ENCODE measurements around the gene RAD18.

The RAD18 gene

DNA sequence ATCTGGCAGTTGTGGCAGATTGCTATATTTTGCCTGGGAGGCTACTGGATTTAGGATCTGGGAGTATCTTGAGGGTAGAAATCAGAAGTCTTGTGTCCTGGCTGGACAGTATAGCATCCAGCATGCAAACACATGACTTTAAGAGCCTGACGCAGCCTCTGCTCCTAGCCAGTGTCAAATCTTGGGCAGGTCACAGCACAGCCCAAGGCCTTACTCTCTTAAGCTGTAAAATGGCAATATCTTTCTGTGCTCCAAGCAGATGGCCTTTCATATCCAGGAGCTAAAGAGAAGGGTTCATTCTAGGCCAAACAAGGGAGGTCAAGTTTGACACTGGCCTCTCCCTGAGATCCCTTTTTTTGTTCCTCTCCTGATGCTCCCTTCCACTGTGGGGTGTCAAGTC is 19.8 kb upstream of the RAD18 start:
- Histone ChIP-seq H3K27ac (peak overlapping the region in 7 of 11 experiments; percentile 15 to 75 (median 45); a peak in 12 of 22 replicates), H3K36me3 (0 out of 22 replicates have a peak, but pooled peaks cover 0 to 6% (median 0%) of the 10 kb centered on the region in 11 experiments), H3K27me3 (no peaks in the 10 kb centered on the region), H3K4me3 (no peak overlapping the region), H3K4me2 (peak overlapping the region in 7 of 11 experiments; percentile 48 to 68 (median 57); a peak in 13 of 22 replicates), H4K20me1 (no peaks in the 10 kb centered on the region), H3K9me3 (replicated peaks in 1 of 11) (peaks cover 0 to 17% (median 8%) of the 10 kb centered on the region in 11 experiments; a peak in 15 of 22 replicates), H3K9ac (peak overlapping the region in 4 of 11 experiments; percentile 11 to 47 (median 33); a peak in 4 of 22 replicates), H3K4me1 (peaks cover 14 to 46% (median 34%) of the 10 kb centered on the region in 10 experiments)
- TF ChIP-seq Cebpa-rat (IDR thresholded peaks at IDR 0.05) = no peak

DNA sequence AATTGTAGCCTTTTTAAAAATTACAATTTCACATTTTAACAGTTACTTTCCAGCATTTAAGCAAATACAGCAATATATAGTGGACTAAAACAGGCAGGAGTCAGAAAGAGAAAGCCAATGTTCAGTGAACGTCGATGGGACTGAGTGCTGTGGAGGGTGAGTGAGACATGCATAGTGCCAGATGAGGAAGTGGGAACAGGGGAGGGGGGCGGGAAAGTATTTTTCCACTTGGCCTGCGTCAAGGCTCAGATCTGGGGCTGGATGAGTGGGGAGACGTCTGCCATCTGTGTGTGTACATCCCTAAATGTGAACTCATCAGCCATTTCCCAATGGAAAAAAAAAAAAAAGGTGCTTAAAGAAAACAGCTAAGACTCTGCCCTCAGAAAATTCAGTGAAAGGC is 19.2 kb upstream of the RAD18 start:
- peak overlapping the region in 3 of 11 experiments; percentile 11 to 47 (median 47); a peak in 4 of 22 replicates for H3K9ac ChIP-seq

GRCh38 chr3:8981700-8982099 is 18.4 kb upstream of the RAD18 start:
- H3K4me2 ChIP-seq = peak overlapping the region in 8 of 11 experiments; percentile 48 to 68 (median 56); a peak in 15 of 22 replicates

More for the DNA sequence above, 19.2 kb upstream of the RAD18 start:
- Histone ChIP-seq H3K4me3 (no peak overlapping the region), H3K27me3 (no peaks in the 10 kb centered on the region), H4K20me1 (no peaks in the 10 kb centered on the region), H3K27ac (peak overlapping the region in 7 of 11 experiments; percentile 40 to 75 (median 67); a peak in 9 of 22 replicates), H3K4me1 (peaks cover 14 to 43% (median 34%) of the 10 kb centered on the region in 10 experiments), H3K9me3 (replicated peaks in 1 of 11) (peaks cover 0 to 17% (median 8%) of the 10 kb centered on the region in 11 experiments; a peak in 15 of 22 replicates), H3K36me3 (0 out of 22 replicates have a peak, but pooled peaks cover 0 to 6% (median 0%) of the 10 kb centered on the region in 11 experiments), H3K4me2 (peak overlapping the region in 7 of 11 experiments; percentile 48 to 68 (median 57); a peak in 14 of 22 replicates)
- TF ChIP-seq Cebpa-rat (IDR thresholded peaks at IDR 0.05) = no peak

GRCh38 chr3:8981296-8981695 is 18.0 kb upstream of the RAD18 start:
- Histone ChIP-seq H3K27ac (peak overlapping the region in 10 of 11 experiments; percentile 24 to 75 (median 60); a peak in 18 of 22 replicates), H4K20me1 (no peaks in the 10 kb centered on the region), H3K4me2 (peak overlapping the region in 9 of 11 experiments; percentile 1 to 68 (median 55); a peak in 19 of 22 replicates), H3K9ac (peak overlapping the region in 4 of 11 experiments; percentile 8 to 39 (median 30); a peak in 3 of 22 replicates), H3K4me3 (no peak overlapping the region), H3K36me3 (0 out of 22 replicates have a peak, but pooled peaks cover 0 to 6% (median 0%) of the 10 kb centered on the region in 11 experiments), H3K27me3 (no peaks in the 10 kb centered on the region), H3K9me3 (replicated peaks in 1 of 11) (peaks cover 0 to 17% (median 8%) of the 10 kb centered on the region in 11 experiments; a peak in 15 of 22 replicates), H3K4me1 (peaks cover 14 to 41% (median 33%) of the 10 kb centered on the region in 10 experiments)
- no peak for TF ChIP-seq Cebpa-rat (IDR thresholded peaks at IDR 0.05)

More at GRCh38 chr3:8981700-8982099, 18.4 kb upstream of the RAD18 start:
- Histone ChIP-seq H4K20me1 (no peaks in the 10 kb centered on the region), H3K4me3 (no peak overlapping the region), H3K27ac (peak overlapping the region in 9 of 11 experiments; percentile 24 to 75 (median 65); a peak in 17 of 22 replicates), H3K4me1 (peaks cover 14 to 41% (median 33%) of the 10 kb centered on the region in 10 experiments), H3K9me3 (replicated peaks in 1 of 11) (peaks cover 0 to 17% (median 8%) of the 10 kb centered on the region in 11 experiments; a peak in 15 of 22 replicates), H3K27me3 (no peaks in the 10 kb centered on the region), H3K9ac (peak overlapping the region in 1 of 11 experiments; percentile 27; a peak in 2 of 22 replicates), H3K36me3 (0 out of 22 replicates have a peak, but pooled peaks cover 0 to 6% (median 0%) of the 10 kb centered on the region in 11 experiments)
- no peak for TF ChIP-seq Cebpa-rat (IDR thresholded peaks at IDR 0.05)

- no peaks in the 10 kb centered on the region for H3K27me3 ChIP-seq
- peaks cover 14 to 41% (median 33%) of the 10 kb centered on the region in 10 experiments for H3K4me1 ChIP-seq
- peak in 7 of 11 experiments; percentile 25 to 76 (median 44); a peak in 8 of 22 replicates for TF ChIP-seq Cebpa-rat (IDR thresholded peaks at IDR 0.05)
- H3K4me2 ChIP-seq = peak overlapping the region; percentile 1 to 68 (median 54); a peak in 21 of 22 replicates
- no peaks in the 10 kb centered on the region for H4K20me1 ChIP-seq
- no peak overlapping the region for H3K4me3 ChIP-seq
- H3K9ac ChIP-seq = peak overlapping the region in 3 of 11 experiments; percentile 8 to 39 (median 32); a peak in 3 of 22 replicates
- peaks cover 0 to 17% (median 8%) of the 10 kb centered on the region in 11 experiments; a peak in 15 of 22 replicates for H3K9me3 ChIP-seq (replicated peaks in 1 of 11)
- H3K27ac ChIP-seq = peak overlapping the region in 10 of 11 experiments; percentile 24 to 75 (median 60); a peak in 18 of 22 replicates
- H3K36me3 ChIP-seq = 0 out of 22 replicates have a peak, but pooled peaks cover 0 to 6% (median 0%) of the 10 kb centered on the region in 11 experiments
These were observed 17.5 kb upstream of the RAD18 start for GRCh38 chr3:8980756-8981257.

DNA sequence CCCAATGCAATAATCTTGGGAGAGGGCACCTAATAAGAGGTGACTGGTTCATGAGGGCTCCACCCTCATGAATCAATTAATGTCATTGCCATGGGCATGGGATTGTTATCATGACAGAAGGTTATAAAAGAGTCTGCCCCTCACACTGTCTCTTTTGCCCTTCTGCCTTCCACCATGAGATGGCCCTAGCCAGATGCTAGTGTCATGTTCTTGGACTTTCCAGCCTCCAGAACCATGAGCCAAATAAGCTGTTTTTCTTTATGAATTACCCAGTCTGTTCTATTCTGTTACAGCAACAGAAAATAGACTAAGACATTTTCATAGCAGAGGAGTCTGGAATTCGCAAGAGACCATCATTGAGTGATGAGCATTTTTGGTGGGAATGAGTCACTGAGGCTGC is 16.0 kb upstream of the RAD18 start:
- Histone ChIP-seq H3K27me3 (no peaks in the 10 kb centered on the region), H3K4me3 (no peak overlapping the region), H3K4me1 (peaks cover 14 to 41% (median 33%) of the 10 kb centered on the region in 10 experiments), H3K9ac (no peak overlapping the region), H3K9me3 (replicated peaks in 1 of 11) (peaks cover 0 to 17% (median 8%) of the 10 kb centered on the region in 11 experiments; a peak in 15 of 22 replicates), H3K27ac (no peak overlapping the region), H3K4me2 (no peak overlapping the region), H3K36me3 (0 out of 22 replicates have a peak, but pooled peaks cover 0 to 6% (median 0%) of the 10 kb centered on the region in 11 experiments), H4K20me1 (no peaks in the 10 kb centered on the region)
- no peak for TF ChIP-seq Cebpa-rat (IDR thresholded peaks at IDR 0.05)

GRCh38 chr3:8978551-8978950 is 15.3 kb upstream of the RAD18 start:
- H3K27ac ChIP-seq = no peak overlapping the region
- peaks cover 0 to 17% (median 8%) of the 10 kb centered on the region in 11 experiments; a peak in 15 of 22 replicates for H3K9me3 ChIP-seq (replicated peaks in 1 of 11)
- no peaks in the 10 kb centered on the region for H4K20me1 ChIP-seq
- no peak overlapping the region for H3K4me2 ChIP-seq
- H3K9ac ChIP-seq = no peak overlapping the region
- no peak overlapping the region for H3K4me3 ChIP-seq
- no peak for TF ChIP-seq Cebpa-rat (IDR thresholded peaks at IDR 0.05)
- H3K4me1 ChIP-seq = peaks cover 14 to 37% (median 33%) of the 10 kb centered on the region in 10 experiments
- H3K27me3 ChIP-seq = no peaks in the 10 kb centered on the region
- 0 out of 22 replicates have a peak, but pooled peaks cover 0 to 6% (median 0%) of the 10 kb centered on the region in 11 experiments for H3K36me3 ChIP-seq

DNA sequence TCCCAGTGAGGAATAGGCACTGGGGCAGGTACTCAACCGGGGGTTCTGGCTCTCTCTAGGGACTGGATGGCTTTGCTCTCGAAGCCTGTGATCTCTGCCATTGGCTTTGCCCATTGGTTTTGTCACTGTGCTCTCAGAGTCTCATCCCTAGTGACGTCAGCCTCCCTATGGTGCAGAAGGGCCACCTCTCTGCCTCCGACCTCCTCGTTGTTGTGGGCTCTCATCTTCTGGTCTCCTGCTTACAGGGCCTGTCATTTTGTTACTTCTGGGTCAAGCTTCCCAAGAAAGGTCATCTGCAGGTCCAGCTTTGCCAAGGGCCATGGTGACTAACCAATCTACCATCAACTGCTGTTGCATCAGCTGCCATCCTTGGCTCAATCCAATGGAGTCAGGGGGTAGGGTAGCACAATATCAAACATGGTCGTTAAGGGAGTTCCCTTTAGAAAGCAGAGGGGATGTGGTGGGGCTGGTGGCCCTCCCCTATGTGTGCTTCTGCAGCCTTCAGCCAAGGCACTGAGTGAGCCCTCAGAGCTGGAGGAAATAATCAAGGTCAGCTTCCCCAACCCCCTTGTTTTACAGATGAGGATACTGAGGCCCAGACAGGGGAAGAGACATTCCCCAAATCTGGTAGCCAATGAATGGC is 13.4 kb upstream of the RAD18 start:
- 0 out of 22 replicates have a peak, but pooled peaks cover 0 to 6% (median 0%) of the 10 kb centered on the region in 11 experiments for H3K36me3 ChIP-seq
- no peak for TF ChIP-seq Cebpa-rat (IDR thresholded peaks at IDR 0.05)
- no peaks in the 10 kb centered on the region for H4K20me1 ChIP-seq
- H3K27me3 ChIP-seq = no peaks in the 10 kb centered on the region
- H3K4me1 ChIP-seq = peaks cover 7 to 19% (median 17%) of the 10 kb centered on the region in 10 experiments
- no peak overlapping the region for H3K4me3 ChIP-seq
- H3K27ac ChIP-seq = no peak overlapping the region
- H3K9ac ChIP-seq = no peak overlapping the region
- H3K4me2 ChIP-seq = no peak overlapping the region
- peaks cover 0 to 17% (median 8%) of the 10 kb centered on the region in 11 experiments; a peak in 15 of 22 replicates for H3K9me3 ChIP-seq (replicated peaks in 1 of 11)

All from BLaER1 treated with 17β-estradiol and CSF1 and Interleukin-3, amounts not matched to agents 10 nM and 100 nM (cell line).